Calu3 (cell line): ENCODE data around the gene LPA. TPM values are rescaled to one million over a fixed set of nuclear protein-coding genes. Genes with fewer than 3 reads are reported as not detected.
A peak's percentile ranks its signal among the peaks of the same experiment; 100 is the strongest.

Source experiments
- BruUV-seq: library from RNA; stranded (reverse); fragments of 400-500 nt; replicated peaks from 2 replicates; lab custom pipeline; 2021; lab: Mats Ljungman, UMichigan
- CTCF ChIA-PET: fragments of 300-600 bp; sonication (Branson Sonifier 250); formaldehyde crosslinking; loops from one replicate; lab custom pipeline; 2022; ENCODE audit warnings: antibody characterized with exemption; lab: Charles Lee
- DNase-seq: peaks from one replicate; pipeline ENCODE4 v3.0.0; 2022
- H3K27ac Mint-ChIP-seq: one replicate; pipeline ENCODE4 v1.8.0; 2022; ENCODE audit warnings: mixed read lengths; ENCODE audit not compliant: unreplicated experiment
- H3K27me3 Mint-ChIP-seq: one replicate; pipeline ENCODE4 v1.8.0; 2022; ENCODE audit warnings: mixed read lengths; ENCODE audit not compliant: unreplicated experiment
- H3K36me3 Mint-ChIP-seq: one replicate; pipeline ENCODE4 v1.8.0; 2022; ENCODE audit warnings: mild to moderate bottlenecking, moderate library complexity, mixed read lengths; ENCODE audit not compliant: insufficient read depth, unreplicated experiment
- H3K4me1 Mint-ChIP-seq: one replicate; pipeline ENCODE4 v1.8.0; 2022; ENCODE audit warnings: mild to moderate bottlenecking, low read depth, mixed read lengths; ENCODE audit not compliant: unreplicated experiment
- H3K4me3 Mint-ChIP-seq: one replicate; pipeline ENCODE4 v1.8.0; 2022; ENCODE audit warnings: mild to moderate bottlenecking, low read depth, moderate library complexity, mixed read lengths; ENCODE audit not compliant: unreplicated experiment
- H3K9me3 Mint-ChIP-seq: one replicate; pipeline ENCODE4 v1.8.0; 2022; ENCODE audit warnings: low read depth, mixed read lengths; ENCODE audit not compliant: unreplicated experiment
- intact Hi-C: fragments of 100-400 bp; cut with micrococcal nuclease; formaldehyde crosslinking; loops from one replicate; pipeline ENCODE4 v1.10.0; 2022; ENCODE audit not compliant: unreplicated experiment
- total RNA-seq: library from RNA; stranded (reverse); gene quantifications from 2 replicates; pipeline ENCODE4 v1.2.3, GENCODE V29; 2022
- TF ChIP-seq, protein P1 (sequence below): fragments of 200-600 bp; IDR thresholded peaks from one replicate; pipeline ENCODE4 v1.8.0; 2022; ENCODE audit warnings: antibody characterized with exemption; ENCODE audit not compliant: unreplicated experiment

LPA gene
- total RNA-seq, 1 experiment from 2014 or later, result not detected

DNA sequence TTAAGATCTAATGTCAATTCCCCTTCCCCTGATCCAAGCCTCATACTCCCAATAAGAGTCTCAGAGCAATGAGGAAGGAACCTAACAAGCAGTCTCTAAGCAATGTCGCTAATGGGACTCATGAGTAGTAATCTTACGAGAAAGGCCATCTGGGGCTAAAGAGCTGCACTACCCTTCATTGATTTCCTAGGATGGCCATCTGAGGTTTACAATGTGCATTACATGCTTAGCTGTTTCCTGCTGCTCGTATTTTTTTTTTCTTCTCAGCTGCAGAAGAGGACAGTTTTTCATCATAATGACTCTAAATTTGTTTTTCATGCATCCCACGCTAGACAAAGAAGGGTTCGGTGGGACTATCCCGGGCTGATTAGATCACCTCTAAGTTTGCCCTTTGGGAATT is 119.3 kb downstream of the LPA start:
- no peaks in the 10 kb centered on the region for H3K36me3 Mint-ChIP-seq
- TF ChIP-seq, protein P1, sequence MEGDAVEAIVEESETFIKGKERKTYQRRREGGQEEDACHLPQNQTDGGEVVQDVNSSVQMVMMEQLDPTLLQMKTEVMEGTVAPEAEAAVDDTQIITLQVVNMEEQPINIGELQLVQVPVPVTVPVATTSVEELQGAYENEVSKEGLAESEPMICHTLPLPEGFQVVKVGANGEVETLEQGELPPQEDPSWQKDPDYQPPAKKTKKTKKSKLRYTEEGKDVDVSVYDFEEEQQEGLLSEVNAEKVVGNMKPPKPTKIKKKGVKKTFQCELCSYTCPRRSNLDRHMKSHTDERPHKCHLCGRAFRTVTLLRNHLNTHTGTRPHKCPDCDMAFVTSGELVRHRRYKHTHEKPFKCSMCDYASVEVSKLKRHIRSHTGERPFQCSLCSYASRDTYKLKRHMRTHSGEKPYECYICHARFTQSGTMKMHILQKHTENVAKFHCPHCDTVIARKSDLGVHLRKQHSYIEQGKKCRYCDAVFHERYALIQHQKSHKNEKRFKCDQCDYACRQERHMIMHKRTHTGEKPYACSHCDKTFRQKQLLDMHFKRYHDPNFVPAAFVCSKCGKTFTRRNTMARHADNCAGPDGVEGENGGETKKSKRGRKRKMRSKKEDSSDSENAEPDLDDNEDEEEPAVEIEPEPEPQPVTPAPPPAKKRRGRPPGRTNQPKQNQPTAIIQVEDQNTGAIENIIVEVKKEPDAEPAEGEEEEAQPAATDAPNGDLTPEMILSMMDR, result no peak
- CTCF ChIA-PET, result no interaction called here
- no peaks in the 10 kb centered on the region for H3K4me1 Mint-ChIP-seq
- H3K27ac Mint-ChIP-seq, result no peak overlapping the region
- no peak for DNase-seq
- no TSS peak for BruUV-seq
- H3K4me3 Mint-ChIP-seq, result no peak overlapping the region
- H3K9me3 Mint-ChIP-seq, result no peaks in the 10 kb centered on the region
- intact Hi-C loops, result no loop called here
- peaks cover 75% of the 10 kb centered on the region for H3K27me3 Mint-ChIP-seq

DNA sequence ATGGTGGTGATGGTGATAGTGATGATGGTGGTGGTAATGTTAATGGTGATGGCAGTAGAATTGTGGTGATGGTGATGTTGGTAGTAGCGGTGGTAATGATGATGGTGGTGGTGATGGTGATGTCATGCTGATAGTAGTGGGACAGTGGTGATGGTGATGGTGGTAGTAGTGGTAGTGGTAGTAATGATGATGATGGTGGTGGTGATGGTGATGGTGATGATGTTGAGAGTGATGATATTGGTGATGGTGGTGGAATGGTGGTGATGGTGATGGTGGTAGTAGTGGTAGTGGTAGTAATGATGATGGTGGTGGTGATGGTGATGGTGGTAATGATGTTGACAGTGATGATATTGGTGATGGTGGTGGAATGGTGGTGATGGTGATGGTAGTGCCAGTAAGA is 128.8 kb downstream of the LPA start:
- H3K27me3 Mint-ChIP-seq, result peaks cover 5% of the 10 kb centered on the region
- H3K4me3 Mint-ChIP-seq, result no peak overlapping the region
- H3K4me1 Mint-ChIP-seq, result no peaks in the 10 kb centered on the region
- TF ChIP-seq, protein P1, result no peak
- intact Hi-C loops, result loop anchor here (2.0 kb wide), 2 partner anchors 14 to 78 kb away; no protein-coding TSS in a partner anchor
- BruUV-seq, result no TSS peak
- H3K36me3 Mint-ChIP-seq, result no peaks in the 10 kb centered on the region
- CTCF ChIA-PET, result no interaction called here
- no peak for DNase-seq
- H3K27ac Mint-ChIP-seq, result no peak overlapping the region
- H3K9me3 Mint-ChIP-seq, result no peaks in the 10 kb centered on the region

DNA sequence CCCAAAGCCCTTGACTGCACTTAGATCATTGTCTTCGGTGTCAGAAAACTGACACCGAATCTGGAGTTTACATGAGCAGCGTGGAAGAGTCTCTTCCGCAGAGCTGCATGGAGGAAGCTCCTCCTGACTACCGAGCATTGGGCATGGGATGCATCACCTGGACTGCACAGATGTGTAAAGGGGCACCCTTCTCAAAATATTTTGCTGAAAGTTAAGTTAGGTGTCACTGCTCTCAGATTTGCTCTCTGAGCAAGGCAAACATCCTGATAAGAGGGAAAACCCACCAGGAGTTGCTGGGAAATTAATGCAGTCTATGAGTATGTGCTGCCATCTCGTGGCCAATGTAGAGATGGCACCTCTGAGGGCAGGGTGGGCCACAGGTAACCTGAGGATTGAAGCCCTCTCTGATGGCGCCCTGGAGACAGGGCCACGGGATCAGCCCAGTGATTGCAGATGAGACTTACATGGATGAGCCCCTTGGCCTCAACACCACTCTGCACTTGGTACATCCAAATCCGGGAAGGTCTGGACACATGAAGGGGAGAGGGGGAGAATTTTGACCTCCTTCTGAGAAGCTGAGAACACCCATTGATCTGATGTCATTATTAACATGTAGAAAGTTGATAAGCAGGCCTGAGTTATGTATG is 129.9 kb downstream of the LPA start:
- DNase-seq, result peak; percentile 64
- H3K27me3 Mint-ChIP-seq, result no peaks in the 10 kb centered on the region
- no peak overlapping the region for H3K4me3 Mint-ChIP-seq
- TF ChIP-seq, protein P1, result peak; percentile 94
- no peaks in the 10 kb centered on the region for H3K36me3 Mint-ChIP-seq
- no peaks in the 10 kb centered on the region for H3K4me1 Mint-ChIP-seq
- CTCF ChIA-PET, result interaction anchor here (1.0 to 1.7 kb wide), 4 partner anchors 12 to 446 kb away, joined by 5 to 17 read pairs (median 6); no protein-coding TSS in a partner anchor
- intact Hi-C loops, result loop anchor here (2.0 kb wide), 2 partner anchors 13 to 77 kb away; no protein-coding TSS in a partner anchor
- H3K9me3 Mint-ChIP-seq, result no peaks in the 10 kb centered on the region
- H3K27ac Mint-ChIP-seq, result no peak overlapping the region
- BruUV-seq, result no TSS peak

DNA sequence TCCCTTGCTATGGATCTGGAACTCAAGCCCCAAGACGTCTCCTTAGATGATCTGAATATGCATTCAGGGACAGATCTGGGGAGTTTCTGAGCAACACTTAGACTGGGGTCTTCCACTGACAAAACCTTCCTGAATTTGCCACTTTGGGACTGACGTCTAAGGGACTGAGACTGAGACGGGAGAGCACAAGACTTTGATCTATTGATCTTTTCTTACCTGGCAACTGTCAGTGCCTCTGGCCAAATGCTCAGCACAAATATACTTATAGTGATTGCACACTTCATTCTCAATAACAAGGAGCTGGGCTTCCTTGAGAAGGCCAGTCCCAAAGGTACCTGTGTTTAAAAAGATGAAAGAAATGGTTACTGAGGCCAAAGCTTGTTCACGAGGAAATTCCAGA is 131.8 kb downstream of the LPA start:
- Mint-ChIP-seq H3K4me3 (no peak overlapping the region), H3K27me3 (peaks cover 18% of the 10 kb centered on the region), H3K4me1 (no peaks in the 10 kb centered on the region), H3K27ac (no peak overlapping the region), H3K36me3 (no peaks in the 10 kb centered on the region), H3K9me3 (peaks cover 3% of the 10 kb centered on the region)
- no TSS peak for BruUV-seq
- CTCF ChIA-PET, result interaction anchor here (0.9 kb wide), 1 partner anchor 13 kb away, joined by 3 read pairs; no protein-coding TSS in a partner anchor
- intact Hi-C loops, result loop anchor here (2.0 kb wide), 1 partner anchor 444 kb away; no protein-coding TSS in a partner anchor
- TF ChIP-seq, protein P1, result no peak
- DNase-seq, result no peak
